Globus pallidus (tissue), 1 donor: Measurements from ENCODE around the gene ADGRV1.
"Not testable (repeated sequence)": the region's sequence is repeated elsewhere in the genome, so short reads cannot be mapped to it uniquely, and the experiment has no call there.

Source experiments
- DNase-seq: peaks from one replicate; pipeline ENCODE4 v3.0.0-alpha.2; 2015; ENCODE audit warnings: low spot score

ADGRV1 gene

DNA sequence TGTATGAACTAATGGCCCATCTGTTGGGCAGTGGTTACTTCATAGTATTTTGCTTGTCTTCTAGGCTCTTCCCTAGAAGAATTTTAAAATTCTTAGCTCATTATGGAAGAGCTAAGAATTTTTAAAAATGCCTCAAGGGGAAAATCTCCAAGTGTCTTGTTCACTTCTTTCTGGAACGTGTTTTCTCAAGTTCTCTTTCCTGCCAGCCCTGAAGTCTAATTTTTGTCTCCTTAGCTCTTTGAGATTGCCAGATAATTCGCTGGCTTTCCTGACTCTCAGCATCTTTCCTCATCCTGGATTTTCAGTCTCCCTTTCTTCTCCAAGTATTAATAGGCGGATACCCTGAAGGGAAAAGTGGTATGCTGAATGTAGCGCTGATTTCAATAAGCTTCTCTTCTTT lies 429.1 kb downstream of the ADGRV1 start:
- DNase-seq: no peak

GRCh38 chr5:90991201-90991600 lies 432.6 kb downstream of the ADGRV1 start:
- DNase-seq: no peak

- DNase-seq: no peak
Observed at GRCh38 chr5:90994796-90995195, 436.2 kb downstream of the ADGRV1 start.

DNA sequence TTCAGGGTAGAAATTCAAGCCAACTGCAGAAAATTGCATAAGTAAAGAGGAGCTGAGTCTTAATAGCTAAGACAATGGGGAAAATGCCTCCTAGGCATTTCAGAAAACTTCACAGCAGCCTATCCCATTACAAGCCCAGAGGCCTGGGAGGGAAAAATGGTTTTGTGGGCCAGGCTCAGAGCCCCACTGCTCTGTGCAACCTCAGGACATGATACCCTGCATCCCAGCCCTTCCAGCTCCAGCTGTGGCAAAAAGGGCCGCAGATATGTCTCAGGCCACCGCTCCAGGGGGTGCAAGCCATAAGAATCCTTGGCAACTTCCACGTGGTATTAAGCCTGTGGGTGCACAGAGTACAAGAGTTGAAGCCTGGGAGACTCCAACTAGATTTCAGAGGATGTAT lies 437.5 kb downstream of the ADGRV1 start:
- DNase-seq: no peak

- DNase-seq: no peak
Observed at GRCh38 chr5:90997082-90997481, 438.5 kb downstream of the ADGRV1 start.

DNA sequence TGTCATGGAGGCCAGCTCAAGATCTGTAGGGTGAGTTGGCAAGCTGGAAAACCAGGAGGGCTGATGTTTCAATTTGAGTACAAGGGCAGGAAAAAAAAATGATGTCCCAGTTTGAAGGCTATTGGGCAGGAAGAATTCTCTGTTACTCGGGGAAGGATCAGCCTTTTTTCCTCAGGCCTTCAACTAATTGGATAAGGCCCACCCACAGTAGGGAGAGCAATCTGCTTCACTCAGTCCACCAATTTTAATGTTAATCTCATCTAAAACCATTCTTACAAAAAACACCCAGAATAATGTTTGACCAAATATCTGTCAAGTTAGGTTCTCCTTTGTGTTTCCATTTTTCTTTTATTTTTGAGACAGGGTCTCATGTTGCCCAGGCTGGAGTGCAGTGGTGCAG lies 442.1 kb downstream of the ADGRV1 start:
- DNase-seq: no peak

GRCh38 chr5:91006713-91007112 lies 448.1 kb downstream of the ADGRV1 start:
- no peak for DNase-seq

- DNase-seq: no peak
Observed at GRCh38 chr5:91007251-91007650, 448.7 kb downstream of the ADGRV1 start.

- DNase-seq: no peak
Observed at GRCh38 chr5:91007780-91008402, 449.3 kb downstream of the ADGRV1 start.

DNA sequence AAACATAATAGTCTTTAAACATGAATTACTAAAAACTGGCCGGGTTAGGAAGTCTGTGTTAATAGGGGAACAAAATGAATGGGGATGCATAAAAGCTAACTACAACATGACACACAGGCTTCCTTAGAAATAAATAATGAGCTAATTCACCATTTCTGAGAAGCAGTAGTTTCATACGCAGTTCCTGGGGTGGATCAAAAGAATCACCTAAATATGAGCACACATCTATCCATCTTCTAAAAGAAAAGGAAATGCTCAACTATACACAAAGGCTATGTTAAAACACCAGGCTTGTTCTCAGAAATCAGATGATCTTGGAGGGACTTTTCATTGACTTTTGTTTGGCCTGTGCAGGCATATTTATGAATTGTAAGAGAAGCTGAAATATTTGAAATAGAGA lies 451.5 kb downstream of the ADGRV1 start:
- no peak for DNase-seq

GRCh38 chr5:91011029-91011428 lies 452.4 kb downstream of the ADGRV1 start:
- DNase-seq: no peak

- not testable (repeated sequence) for DNase-seq
Observed at GRCh38 chr5:91012867-91013266, 454.3 kb downstream of the ADGRV1 start.

- no peak for DNase-seq
Observed at GRCh38 chr5:91016322-91016721, 457.7 kb downstream of the ADGRV1 start.

- no peak for DNase-seq
Observed at GRCh38 chr5:91016954-91017700, 458.5 kb downstream of the ADGRV1 start.

GRCh38 chr5:91018200-91018599 lies 459.6 kb downstream of the ADGRV1 start:
- DNase-seq: no peak

DNA sequence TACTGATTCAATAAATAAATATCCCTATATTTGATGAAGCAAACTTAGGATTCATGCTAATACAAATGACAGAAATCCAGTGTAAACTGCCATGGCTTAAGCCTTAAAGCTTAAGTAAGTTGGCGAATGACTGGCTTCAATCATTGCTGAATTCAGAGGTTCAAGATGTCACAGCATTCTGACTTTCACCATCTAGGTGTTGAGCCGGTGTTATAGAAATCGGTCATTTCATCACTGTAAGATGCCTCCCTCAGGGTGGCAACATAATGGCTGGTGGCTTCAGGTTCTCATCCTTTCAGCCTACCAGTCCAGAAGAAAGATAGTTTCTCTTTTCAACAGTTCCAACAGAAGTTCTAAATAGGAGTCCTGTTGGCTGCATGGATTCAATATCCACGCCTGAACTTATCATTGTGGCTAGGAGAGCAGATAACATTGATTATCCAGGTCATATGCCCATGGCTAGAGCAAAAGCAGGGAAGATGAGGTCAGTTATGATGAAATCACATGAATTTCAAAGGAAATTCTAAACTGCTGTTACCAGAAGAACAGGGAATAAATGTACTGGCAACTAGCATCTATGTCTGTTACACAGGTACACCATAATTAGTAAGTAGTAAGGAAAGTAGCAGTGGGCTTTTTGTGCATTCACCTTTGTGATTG lies 460.2 kb downstream of the ADGRV1 start:
- no peak for DNase-seq

GRCh38 chr5:91020065-91020800 lies 461.6 kb downstream of the ADGRV1 start:
- no peak for DNase-seq

- DNase-seq: no peak
Observed at GRCh38 chr5:91022518-91022917, 463.9 kb downstream of the ADGRV1 start.

DNA sequence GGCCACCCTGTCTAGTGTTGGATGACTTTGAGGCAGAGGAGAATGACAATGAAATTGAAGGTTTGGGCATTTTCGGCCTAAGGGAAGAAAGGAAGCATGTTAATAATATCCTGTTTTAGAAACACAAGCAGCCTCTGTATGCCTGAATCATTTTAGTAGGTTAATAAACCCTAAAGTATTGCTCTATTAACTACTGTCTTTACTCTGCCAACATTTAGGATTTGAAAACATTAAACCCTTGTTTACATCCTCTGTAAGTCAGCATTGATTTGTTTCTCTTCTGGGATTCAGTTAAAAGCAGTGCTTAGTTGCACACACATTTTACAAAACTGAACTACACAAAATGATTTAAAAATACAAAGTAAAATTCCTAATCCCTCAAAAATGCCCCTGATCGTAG lies 465.6 kb downstream of the ADGRV1 start:
- no peak for DNase-seq

DNA sequence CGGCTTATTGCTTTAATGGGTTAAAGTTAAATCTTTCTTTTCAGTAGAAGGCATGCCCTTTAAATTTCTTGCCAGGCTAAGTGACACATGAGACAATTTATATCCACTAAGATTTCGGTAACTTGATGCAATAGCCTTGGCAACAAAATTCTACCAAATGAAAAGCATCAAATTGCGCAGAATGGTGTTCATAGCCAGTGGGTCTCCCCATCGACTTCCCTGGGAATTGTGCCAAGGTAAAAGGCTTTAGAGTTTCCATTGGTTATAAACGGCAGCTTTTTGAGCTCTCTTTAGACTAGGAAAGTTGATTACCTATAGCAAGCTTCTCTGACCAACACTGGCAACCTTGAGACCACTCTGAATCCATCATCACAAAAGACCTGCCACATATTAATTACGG lies 466.1 kb downstream of the ADGRV1 start:
- no peak for DNase-seq

- DNase-seq: no peak
Observed at GRCh38 chr5:91025449-91025848, 466.9 kb downstream of the ADGRV1 start.

DNA sequence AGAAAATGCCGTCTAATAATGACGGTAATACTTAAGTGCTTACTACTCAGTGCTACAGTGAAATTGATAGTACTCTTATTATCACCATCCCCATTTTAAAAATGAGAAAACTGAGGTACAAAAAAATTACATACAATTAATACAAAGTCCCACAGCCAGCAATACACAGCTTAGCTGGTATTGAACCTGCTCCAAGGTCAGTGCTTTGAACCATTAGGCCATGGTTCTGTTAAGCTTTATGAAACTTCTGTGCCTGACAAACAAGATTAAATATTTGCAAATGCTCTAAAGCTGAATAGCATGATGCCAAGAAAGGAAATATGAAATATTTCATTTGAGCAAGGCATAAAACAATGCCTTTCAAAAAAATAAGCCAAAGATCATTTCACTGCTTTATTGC lies 467.4 kb downstream of the ADGRV1 start:
- no peak for DNase-seq

GRCh38 chr5:91026466-91026865 lies 467.9 kb downstream of the ADGRV1 start:
- DNase-seq: no peak
